NCI-H187 treated with DMSO at 0.1 percent for 48 hours (cell line): Measurements from ENCODE around the gene DISP1.

Experiments
- DNase-seq: peaks from one replicate; lab custom pipeline; 2025; lab: John Stamatoyannopoulos, UW

DISP1 gene, protein sequence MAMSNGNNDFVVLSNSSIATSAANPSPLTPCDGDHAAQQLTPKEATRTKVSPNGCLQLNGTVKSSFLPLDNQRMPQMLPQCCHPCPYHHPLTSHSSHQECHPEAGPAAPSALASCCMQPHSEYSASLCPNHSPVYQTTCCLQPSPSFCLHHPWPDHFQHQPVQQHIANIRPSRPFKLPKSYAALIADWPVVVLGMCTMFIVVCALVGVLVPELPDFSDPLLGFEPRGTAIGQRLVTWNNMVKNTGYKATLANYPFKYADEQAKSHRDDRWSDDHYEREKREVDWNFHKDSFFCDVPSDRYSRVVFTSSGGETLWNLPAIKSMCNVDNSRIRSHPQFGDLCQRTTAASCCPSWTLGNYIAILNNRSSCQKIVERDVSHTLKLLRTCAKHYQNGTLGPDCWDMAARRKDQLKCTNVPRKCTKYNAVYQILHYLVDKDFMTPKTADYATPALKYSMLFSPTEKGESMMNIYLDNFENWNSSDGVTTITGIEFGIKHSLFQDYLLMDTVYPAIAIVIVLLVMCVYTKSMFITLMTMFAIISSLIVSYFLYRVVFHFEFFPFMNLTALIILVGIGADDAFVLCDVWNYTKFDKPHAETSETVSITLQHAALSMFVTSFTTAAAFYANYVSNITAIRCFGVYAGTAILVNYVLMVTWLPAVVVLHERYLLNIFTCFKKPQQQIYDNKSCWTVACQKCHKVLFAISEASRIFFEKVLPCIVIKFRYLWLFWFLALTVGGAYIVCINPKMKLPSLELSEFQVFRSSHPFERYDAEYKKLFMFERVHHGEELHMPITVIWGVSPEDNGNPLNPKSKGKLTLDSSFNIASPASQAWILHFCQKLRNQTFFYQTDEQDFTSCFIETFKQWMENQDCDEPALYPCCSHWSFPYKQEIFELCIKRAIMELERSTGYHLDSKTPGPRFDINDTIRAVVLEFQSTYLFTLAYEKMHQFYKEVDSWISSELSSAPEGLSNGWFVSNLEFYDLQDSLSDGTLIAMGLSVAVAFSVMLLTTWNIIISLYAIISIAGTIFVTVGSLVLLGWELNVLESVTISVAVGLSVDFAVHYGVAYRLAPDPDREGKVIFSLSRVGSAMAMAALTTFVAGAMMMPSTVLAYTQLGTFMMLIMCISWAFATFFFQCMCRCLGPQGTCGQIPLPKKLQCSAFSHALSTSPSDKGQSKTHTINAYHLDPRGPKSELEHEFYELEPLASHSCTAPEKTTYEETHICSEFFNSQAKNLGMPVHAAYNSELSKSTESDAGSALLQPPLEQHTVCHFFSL (N-terminal part only)

GRCh38 chr1:222814536-222815439 lies at the start of gene DISP1:
DISP1 (plus strand) TSS chr1:222815039; CDS start chr1:222942824, 127,785 bp downstream.
- DNase-seq: no peak

GRCh38 chr1:222767152-222767571 lies 47.7 kb upstream of the DISP1 start:
- DNase-seq: no peak

- DNase-seq: no peak
Measured at GRCh38 chr1:222768592-222768991, 46.2 kb upstream of the DISP1 start.

- DNase-seq: no peak
Measured at GRCh38 chr1:222769181-222769580, 45.7 kb upstream of the DISP1 start.

- DNase-seq: no peak
Measured at GRCh38 chr1:222769971-222770620, 44.7 kb upstream of the DISP1 start.

DNA sequence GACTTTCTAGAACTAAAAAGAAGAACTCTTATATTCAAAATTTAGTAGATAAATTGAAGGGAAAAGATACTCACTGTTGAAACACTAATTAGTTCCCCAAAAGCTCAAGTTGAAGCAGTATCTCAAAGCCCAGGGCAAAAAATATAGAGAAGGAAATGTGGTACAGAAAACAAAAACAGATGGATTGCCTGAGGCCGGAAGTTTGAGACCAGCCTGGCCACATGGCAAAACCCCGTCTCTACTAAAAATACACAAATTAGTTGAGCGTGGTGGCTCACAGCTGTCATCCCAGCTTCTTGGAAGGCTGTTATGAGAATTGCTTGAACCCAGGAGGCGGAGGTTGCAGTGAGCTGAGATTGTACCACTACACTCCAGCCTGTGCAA lies 41.9 kb upstream of the DISP1 start:
- DNase-seq: no peak

DNA sequence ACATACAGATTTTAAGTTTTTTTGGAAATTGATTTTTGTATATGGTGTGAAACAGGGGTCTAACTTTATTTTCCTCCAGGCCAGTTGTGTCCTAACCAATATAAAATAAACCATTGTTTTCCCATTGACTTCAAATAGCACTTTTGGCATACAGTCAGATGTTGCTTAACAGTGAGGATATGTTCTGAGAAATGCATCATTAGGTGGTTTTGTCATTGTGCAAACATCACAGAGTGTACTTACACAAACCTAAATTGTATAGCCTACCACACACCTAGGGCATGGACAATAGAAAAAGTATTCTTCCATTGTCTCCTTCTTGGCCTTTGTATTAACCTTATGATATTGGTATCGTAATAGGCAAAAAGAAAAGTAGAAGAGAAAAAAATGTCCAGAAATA lies 37.4 kb upstream of the DISP1 start:
- no peak for DNase-seq

- DNase-seq: no peak
Measured at GRCh38 chr1:222777977-222778376, 36.9 kb upstream of the DISP1 start.

- DNase-seq: no peak
Measured at GRCh38 chr1:222781251-222781650, 33.6 kb upstream of the DISP1 start.

GRCh38 chr1:222783051-222783450 lies 31.8 kb upstream of the DISP1 start:
- no peak for DNase-seq

DNA sequence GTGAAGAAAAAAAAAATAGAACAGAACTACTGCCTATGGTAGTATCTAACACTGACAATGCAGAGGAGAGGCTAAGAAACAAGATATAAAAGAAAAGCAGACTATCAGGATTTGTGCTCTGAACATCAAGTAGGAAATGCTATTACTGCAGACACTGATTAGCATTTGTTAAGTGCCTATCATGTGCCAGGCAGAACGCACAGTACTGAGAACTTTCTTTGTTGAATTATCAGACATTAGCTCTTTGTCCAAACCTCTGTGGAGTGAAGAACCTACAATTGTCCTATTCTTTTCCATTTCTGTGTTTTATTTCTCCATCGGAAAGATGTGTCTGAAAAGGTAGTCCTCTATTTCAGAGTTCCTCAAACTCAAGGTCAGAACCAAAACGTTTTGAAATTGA lies 30.5 kb upstream of the DISP1 start:
- DNase-seq: no peak

- no peak for DNase-seq
Measured at GRCh38 chr1:222784916-222785315, 29.9 kb upstream of the DISP1 start.

- DNase-seq: no peak
Measured at GRCh38 chr1:222785529-222785928, 29.3 kb upstream of the DISP1 start.

- no peak for DNase-seq
Measured at GRCh38 chr1:222786121-222786520, 28.7 kb upstream of the DISP1 start.

DNA sequence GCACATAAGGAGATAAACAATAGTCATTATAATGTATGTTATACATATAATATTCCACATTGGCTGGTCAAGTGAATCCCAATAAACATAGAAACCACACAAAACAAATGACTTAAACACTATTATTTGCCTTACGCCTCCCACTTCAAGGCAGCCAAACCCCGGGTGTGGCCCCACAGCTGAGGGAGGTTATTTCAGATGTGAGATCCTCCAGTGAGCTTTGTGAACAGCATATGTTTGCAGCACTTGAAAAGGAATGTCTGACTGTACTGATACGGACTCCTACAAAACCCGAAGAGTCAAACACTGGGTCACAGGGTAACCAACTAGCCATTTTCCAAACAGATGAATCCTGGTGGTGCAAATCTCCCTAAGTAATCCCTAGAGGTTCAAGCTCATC lies 27.1 kb upstream of the DISP1 start:
- no peak for DNase-seq

DNA sequence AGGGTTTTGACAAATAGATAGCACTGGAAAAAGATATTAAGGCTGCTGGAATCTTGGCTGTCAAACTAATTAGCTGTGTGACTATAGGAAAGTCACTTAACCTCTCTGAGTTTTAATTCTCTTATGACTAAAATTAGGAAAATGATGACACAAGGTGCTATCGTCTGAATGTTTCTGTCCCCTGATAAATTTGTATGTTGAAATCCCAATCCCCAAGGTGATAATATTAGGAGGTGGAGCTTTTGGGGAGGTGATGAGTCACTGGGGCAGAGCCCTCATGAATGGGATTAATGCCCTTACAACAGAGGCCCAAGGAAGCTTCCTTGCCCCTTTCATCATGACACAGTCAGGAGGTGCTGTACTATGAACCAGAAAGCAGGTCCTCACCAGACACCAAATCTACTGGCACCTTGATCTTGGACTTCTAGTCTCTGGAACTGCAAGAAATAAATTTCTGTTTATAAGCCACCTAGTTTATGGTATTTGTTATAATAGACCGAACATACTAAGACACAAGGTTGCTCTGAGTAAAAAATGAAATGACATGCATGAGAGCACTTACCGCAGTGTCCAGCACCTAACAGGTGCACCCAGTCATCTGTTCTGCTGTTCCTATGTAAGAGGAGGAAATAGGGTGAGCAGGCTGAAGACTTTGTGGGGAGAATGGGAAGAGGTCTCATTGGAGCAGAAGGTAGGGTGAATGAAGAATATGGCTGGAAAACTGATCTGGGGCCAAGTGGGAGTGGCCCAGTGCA lies 26.3 kb upstream of the DISP1 start:
- no peak for DNase-seq

DNA sequence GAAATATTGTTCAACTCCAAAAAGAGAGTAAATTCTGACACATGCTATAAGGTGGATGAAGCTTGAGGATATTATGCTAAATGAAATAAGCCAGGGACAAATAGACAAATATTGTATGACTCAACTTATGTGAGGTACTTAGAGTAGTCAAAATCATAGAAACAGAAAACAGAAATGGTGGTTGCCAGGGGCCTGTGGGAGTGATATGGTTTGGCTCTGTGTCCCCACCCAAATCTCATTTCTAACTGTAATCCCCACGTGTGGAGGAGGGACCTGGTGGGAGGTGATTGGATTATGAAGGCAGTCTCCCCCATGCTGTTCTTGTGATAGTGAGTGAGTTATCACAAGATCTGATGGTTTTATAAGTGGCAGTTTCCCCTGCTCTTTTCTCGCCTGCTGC lies 24.7 kb upstream of the DISP1 start:
- DNase-seq: no peak

DNA sequence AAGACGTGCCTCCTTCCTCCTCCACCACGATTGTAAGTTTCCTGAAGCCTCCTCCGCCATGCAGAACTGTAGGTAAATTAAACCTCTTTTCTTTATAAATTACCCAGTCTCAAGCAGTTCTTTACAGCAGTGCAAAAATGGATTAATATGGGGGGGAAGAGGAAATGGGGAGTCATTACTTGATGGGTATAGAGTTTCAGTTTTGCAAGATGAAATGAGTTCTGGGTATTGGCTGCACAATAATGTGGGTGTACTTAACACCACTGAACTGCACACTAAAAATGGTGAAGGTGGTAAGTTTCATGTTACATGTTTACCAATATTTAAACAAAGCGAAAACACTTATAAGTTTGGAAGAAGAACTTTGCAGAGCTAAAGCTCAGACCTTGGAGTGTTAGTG lies 24.3 kb upstream of the DISP1 start:
- no peak for DNase-seq

- no peak for DNase-seq
Measured at GRCh38 chr1:222791006-222791710, 23.7 kb upstream of the DISP1 start.
